CD1c-positive myeloid dendritic cell (primary cell): ENCODE measurements around the gene DMRTA1.
A peak's percentile ranks its signal among the peaks of the same experiment; 100 is the strongest.
"Not testable (repeated sequence)": the region's sequence is repeated elsewhere in the genome, so short reads cannot be mapped to it uniquely, and the experiment has no call there.

Experiments used
- DNase-seq: peaks from one replicate; pipeline ENCODE4 v3.0.0-alpha.2; 2016; ENCODE audit errors: extremely low spot score

Gene DMRTA1

GRCh38 chr9:22463205-22463604 is 16.6 kb downstream of the DMRTA1 start:
- DNase-seq, result no peak

- peak; percentile 22 for DNase-seq
Observed at GRCh38 chr9:22469928-22470544, 23.4 kb downstream of the DMRTA1 start.

- DNase-seq, result no peak
Observed at GRCh38 chr9:22481566-22481965, 34.9 kb downstream of the DMRTA1 start.

GRCh38 chr9:22483528-22484070 is 37.0 kb downstream of the DMRTA1 start:
- DNase-seq, result no peak

GRCh38 chr9:22496197-22496596 is 49.6 kb downstream of the DMRTA1 start:
- not testable (repeated sequence) for DNase-seq
